Posterior cingulate gyrus (tissue), 11 donors: ENCODE results near the gene FREM2.
A peak's percentile ranks its signal among the peaks of the same experiment; 100 is the strongest.

ENCODE experiments used
- DNase-seq, 10 donors: peaks; one replicate each; pipeline versions ENCODE4 v3.0.0 to v3.0.0-alpha.2; 2020 to 2021; ENCODE audit warnings: mixed read lengths in 3 of 10
- intact Hi-C: fragments of 100-400 bp; cut with DNase I; formaldehyde crosslinking; loops from one replicate; pipeline ENCODE4 v1.15.1; 2023

Gene FREM2

GRCh38 chr13:38821770-38822551, 135.1 kb downstream of the FREM2 start:
- peak in 9 of 10 donors; percentile 21 to 93 (median 46) for DNase-seq
- intact Hi-C loops = loop anchor here (2.0 kb wide), 1 partner anchor 53 kb away; no protein-coding TSS in a partner anchor

GRCh38 chr13:38824342-38824741, 137.5 kb downstream of the FREM2 start:
- intact Hi-C loops = no loop called here
- no peak for DNase-seq

- intact Hi-C loops = no loop called here
- no peak for DNase-seq
These were observed 139.4 kb downstream of the FREM2 start for GRCh38 chr13:38826182-38826813.

GRCh38 chr13:38830442-38831045, 143.7 kb downstream of the FREM2 start:
- intact Hi-C loops = no loop called here

GRCh38 chr13:38844581-38844980, 157.7 kb downstream of the FREM2 start:
- DNase-seq = no peak
- intact Hi-C loops = no loop called here

More at GRCh38 chr13:38830442-38831045, 143.7 kb downstream of the FREM2 start:
- DNase-seq = no peak

- intact Hi-C loops = no loop called here
- DNase-seq = no peak
These were observed 161.5 kb downstream of the FREM2 start for GRCh38 chr13:38848360-38848759.

- DNase-seq = no peak
- intact Hi-C loops = no loop called here
These were observed 162.4 kb downstream of the FREM2 start for GRCh38 chr13:38849315-38849714.

GRCh38 chr13:38850868-38851626, 164.2 kb downstream of the FREM2 start:
- intact Hi-C loops = no loop called here
- DNase-seq = no peak

GRCh38 chr13:38854226-38854625, 167.3 kb downstream of the FREM2 start:
- intact Hi-C loops = no loop called here
- DNase-seq = no peak

GRCh38 chr13:38856065-38856464, 169.2 kb downstream of the FREM2 start:
- intact Hi-C loops = no loop called here
- no peak for DNase-seq

GRCh38 chr13:38862443-38862842, 175.6 kb downstream of the FREM2 start:
- intact Hi-C loops = no loop called here
- DNase-seq = no peak

GRCh38 chr13:38863536-38863935, 176.7 kb downstream of the FREM2 start:
- intact Hi-C loops = no loop called here

GRCh38 chr13:38866649-38867048, 179.8 kb downstream of the FREM2 start:
- intact Hi-C loops = no loop called here
- no peak for DNase-seq

More at GRCh38 chr13:38863536-38863935, 176.7 kb downstream of the FREM2 start:
- no peak for DNase-seq

GRCh38 chr13:38868399-38868798, 181.5 kb downstream of the FREM2 start:
- DNase-seq = no peak
- intact Hi-C loops = no loop called here

GRCh38 chr13:38868870-38869269, 182.0 kb downstream of the FREM2 start:
- DNase-seq = no peak
- intact Hi-C loops = no loop called here

- no peak for DNase-seq
- intact Hi-C loops = loop anchor here (5.0 kb wide), 1 partner anchor 41 kb away; no protein-coding TSS in a partner anchor
These were observed 184.4 kb downstream of the FREM2 start for GRCh38 chr13:38871275-38871674.

GRCh38 chr13:38872693-38873092, 185.8 kb downstream of the FREM2 start:
- intact Hi-C loops = loop anchor here (2.0 to 5.0 kb wide), 2 partner anchors 40 to 186 kb away; partner anchors contain the start of gene FREM2
- peak in 8 of 10 donors; percentile 16 to 92 (median 53) for DNase-seq

GRCh38 chr13:38875186-38875875, 188.5 kb downstream of the FREM2 start:
- intact Hi-C loops = no loop called here
- DNase-seq = no peak

- intact Hi-C loops = no loop called here
- no peak for DNase-seq
These were observed 192.4 kb downstream of the FREM2 start for GRCh38 chr13:38879278-38879677.

GRCh38 chr13:38879786-38880185, 192.9 kb downstream of the FREM2 start:
- intact Hi-C loops = no loop called here

More at GRCh38 chr13:38879786-38880185, 192.9 kb downstream of the FREM2 start:
- no peak for DNase-seq
